ENCODE data around the gene RERE. TPM values are rescaled to one million over a fixed set of nuclear protein-coding genes. Genes with fewer than 3 reads are reported as not detected.

The RERE gene
- total RNA-seq, 1 donor from 2014 or later, result 88.5 TPM

DNA sequence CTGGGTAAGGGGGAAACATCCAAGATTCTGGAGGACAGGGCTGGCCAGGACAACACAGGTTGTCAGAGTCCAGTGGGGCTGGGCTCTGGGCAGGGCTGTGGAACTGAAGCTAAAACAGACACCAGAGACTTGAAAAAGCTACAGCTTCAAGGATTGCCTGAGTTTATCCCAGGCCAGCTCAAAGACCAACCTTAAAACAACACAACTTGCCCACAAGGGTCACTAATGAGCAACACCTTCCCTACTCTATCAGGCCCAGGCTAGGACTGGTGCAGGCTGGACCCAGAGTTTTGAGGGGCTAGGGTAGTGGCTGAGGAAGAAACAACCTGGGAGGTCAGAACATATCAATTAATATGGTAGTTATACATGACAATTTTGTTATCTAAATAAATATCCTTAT, 338.9 kb downstream of the RERE start:
- H3K36me3 ChIP-seq, result no peaks in the 10 kb centered on the region
- peak in 1 of 2 donors; percentile 24 for ATAC-seq
- no peaks in the 10 kb centered on the region for H3K27me3 ChIP-seq (ENCODE audit: low read depth)
- H3K27ac ChIP-seq, result no peak overlapping the region
- H3K4me1 ChIP-seq, result peaks cover 25% of the 10 kb centered on the region
- no peak for DNase-seq
- TF ChIP-seq, protein P1, sequence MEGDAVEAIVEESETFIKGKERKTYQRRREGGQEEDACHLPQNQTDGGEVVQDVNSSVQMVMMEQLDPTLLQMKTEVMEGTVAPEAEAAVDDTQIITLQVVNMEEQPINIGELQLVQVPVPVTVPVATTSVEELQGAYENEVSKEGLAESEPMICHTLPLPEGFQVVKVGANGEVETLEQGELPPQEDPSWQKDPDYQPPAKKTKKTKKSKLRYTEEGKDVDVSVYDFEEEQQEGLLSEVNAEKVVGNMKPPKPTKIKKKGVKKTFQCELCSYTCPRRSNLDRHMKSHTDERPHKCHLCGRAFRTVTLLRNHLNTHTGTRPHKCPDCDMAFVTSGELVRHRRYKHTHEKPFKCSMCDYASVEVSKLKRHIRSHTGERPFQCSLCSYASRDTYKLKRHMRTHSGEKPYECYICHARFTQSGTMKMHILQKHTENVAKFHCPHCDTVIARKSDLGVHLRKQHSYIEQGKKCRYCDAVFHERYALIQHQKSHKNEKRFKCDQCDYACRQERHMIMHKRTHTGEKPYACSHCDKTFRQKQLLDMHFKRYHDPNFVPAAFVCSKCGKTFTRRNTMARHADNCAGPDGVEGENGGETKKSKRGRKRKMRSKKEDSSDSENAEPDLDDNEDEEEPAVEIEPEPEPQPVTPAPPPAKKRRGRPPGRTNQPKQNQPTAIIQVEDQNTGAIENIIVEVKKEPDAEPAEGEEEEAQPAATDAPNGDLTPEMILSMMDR (IDR thresholded peaks at IDR 0.05), result no peak
- H3K9me3 ChIP-seq, result no peaks in the 10 kb centered on the region
- H3K4me3 ChIP-seq, result no peak overlapping the region
- intact Hi-C loops (cut with DNase I), result no loop called here

DNA sequence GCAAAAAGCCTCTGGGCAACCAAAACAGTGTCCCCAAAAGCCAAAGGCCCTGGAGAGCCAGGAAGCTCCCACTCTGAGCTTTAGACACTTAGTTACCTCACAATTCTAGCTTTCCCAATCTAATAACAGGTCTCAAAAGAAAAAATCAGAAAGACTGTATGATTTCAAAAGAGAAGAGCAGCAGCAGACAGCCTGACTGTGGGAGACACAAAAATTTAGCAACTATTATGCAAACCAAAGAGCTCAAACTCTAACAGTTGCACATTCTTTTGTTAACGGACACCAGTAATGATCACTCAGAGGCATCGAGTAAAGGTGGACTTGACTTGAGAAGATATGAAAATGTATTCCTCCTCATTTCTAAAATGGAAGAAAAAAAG, 339.5 kb downstream of the RERE start:
- TF ChIP-seq, protein P1 (IDR thresholded peaks at IDR 0.05), result no peak
- Histone ChIP-seq H3K27me3 (ENCODE audit: low read depth) (no peaks in the 10 kb centered on the region), H3K27ac (no peak overlapping the region), H3K36me3 (no peaks in the 10 kb centered on the region), H3K4me1 (peaks cover 25% of the 10 kb centered on the region), H3K9me3 (no peaks in the 10 kb centered on the region), H3K4me3 (no peak overlapping the region)
- ATAC-seq (no peak), DNase-seq (no peak)
- intact Hi-C loops (cut with DNase I), result no loop called here

DNA sequence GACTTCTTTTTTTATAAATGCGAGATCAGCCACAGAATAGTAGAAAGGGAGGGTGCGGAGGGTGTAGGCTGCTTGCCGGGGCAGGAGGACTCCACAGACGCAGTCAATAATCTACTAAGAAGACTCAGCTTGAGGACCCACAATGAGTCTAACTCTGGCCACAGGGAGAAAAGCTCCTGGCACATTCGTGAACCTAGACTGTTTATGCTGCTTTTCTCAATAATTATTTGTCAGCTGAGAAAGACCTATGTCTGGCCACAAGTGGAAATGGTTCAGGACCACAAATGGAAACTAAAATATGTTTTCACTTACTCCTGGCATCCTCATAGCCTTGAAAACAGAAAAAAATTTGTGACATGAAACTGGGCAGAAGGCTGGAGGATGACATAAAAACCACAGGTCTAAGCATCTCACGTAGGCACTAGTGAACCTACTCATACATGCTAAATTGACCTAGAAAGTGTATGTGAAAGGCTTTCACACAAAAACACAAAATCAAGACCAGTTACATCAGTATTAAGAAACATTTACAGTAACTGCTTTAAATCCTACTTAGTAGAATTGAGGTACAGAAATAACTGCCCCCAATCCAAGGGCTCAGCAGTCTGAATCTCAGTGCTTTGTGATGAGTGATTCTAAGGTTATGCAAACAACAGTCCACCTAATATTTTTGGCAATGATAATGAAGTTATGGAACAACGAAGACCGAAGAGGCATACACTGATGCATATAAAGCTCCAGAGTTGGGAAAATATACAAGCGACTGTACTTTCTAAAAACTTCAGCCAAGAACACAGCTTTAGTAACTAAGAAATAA, 340.1 kb downstream of the RERE start:
- TF ChIP-seq, protein P1 (IDR thresholded peaks at IDR 0.05), result no peak
- intact Hi-C loops (cut with DNase I), result no loop called here
- no peak for ATAC-seq
- H3K4me1 ChIP-seq, result peaks cover 25% of the 10 kb centered on the region
- H3K27ac ChIP-seq, result no peak overlapping the region
- H3K4me3 ChIP-seq, result no peak overlapping the region
- H3K9me3 ChIP-seq, result no peaks in the 10 kb centered on the region
- H3K36me3 ChIP-seq, result no peaks in the 10 kb centered on the region
- DNase-seq, result no peak
- no peaks in the 10 kb centered on the region for H3K27me3 ChIP-seq (ENCODE audit: low read depth)

DNA sequence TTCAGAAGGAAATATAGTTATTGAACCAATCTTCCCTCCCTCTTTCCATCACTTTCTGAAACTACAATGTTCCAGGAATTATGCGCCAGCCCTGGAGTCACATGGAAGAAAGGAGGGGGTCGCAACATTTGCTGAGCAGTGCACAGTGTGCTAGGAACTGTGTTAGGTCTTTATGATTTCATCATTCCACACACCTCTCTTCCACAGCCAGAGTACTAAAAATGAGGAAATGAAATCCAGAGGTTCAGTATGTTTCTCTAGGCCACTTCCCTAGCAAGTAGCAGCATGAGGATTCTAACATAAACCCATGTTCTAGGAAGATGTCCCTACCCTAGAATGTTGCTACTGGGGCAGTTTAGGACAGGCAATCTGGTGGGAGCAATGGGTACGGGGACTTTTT, 341.4 kb downstream of the RERE start:
- Histone ChIP-seq H3K9me3 (no peaks in the 10 kb centered on the region), H3K27me3 (ENCODE audit: low read depth) (no peaks in the 10 kb centered on the region), H3K27ac (no peak overlapping the region), H3K4me3 (no peak overlapping the region), H3K4me1 (peaks cover 25% of the 10 kb centered on the region), H3K36me3 (no peaks in the 10 kb centered on the region)
- intact Hi-C loops (cut with DNase I), result no loop called here
- ATAC-seq, result peak; percentile 61
- no peak for DNase-seq
- TF ChIP-seq, protein P1 (IDR thresholded peaks at IDR 0.05), result no peak

DNA sequence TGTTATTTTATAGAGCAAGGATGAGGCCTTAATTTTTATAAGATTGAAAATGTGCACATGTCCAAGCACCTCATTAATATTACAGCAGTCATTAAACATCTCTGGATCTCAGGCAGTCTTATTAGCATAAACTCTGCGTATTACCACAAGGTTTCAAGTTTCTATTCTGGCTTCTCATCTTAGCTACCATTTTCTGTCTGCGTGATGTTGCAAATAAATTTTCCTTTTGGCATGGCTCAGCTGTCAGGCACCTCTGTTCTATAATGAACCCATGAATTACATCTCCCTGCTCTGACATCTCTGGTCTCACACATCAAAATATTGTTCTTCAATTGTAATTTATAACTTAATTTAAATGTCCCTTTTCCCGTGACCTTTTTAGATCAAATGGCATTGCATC, 343.1 kb downstream of the RERE start:
- intact Hi-C loops (cut with DNase I), result no loop called here
- no peak overlapping the region for H3K27ac ChIP-seq
- DNase-seq (no peak), ATAC-seq (no peak)
- H3K9me3 ChIP-seq, result no peaks in the 10 kb centered on the region
- peaks cover 25% of the 10 kb centered on the region for H3K4me1 ChIP-seq
- no peaks in the 10 kb centered on the region for H3K36me3 ChIP-seq
- TF ChIP-seq, protein P1 (IDR thresholded peaks at IDR 0.05), result no peak
- no peak overlapping the region for H3K4me3 ChIP-seq
- H3K27me3 ChIP-seq (ENCODE audit: low read depth), result no peaks in the 10 kb centered on the region

Data from lower lobe of right lung (tissue), 2 donors.